SK-N-DZ (cell line): ENCODE results near the gene DGKD.
"Not testable (repeated sequence)": the region's sequence is repeated elsewhere in the genome, so short reads cannot be mapped to it uniquely, and the experiment has no call there.

ENCODE experiments used
- DNase-seq: peaks from one replicate; pipeline ENCODE4 v3.0.0-alpha.2; 2015; ENCODE audit warnings: low spot score

Gene DGKD

GRCh38 chr2:233385489-233386044 lies 31.3 kb downstream of the DGKD start:
- no peak for DNase-seq

GRCh38 chr2:233386382-233387041 lies 32.2 kb downstream of the DGKD start:
- DNase-seq = no peak

- DNase-seq = no peak
Observed at GRCh38 chr2:233387225-233387624, 32.9 kb downstream of the DGKD start.

- no peak for DNase-seq
Observed at GRCh38 chr2:233387667-233388528, 33.6 kb downstream of the DGKD start.

- no peak for DNase-seq
Observed at GRCh38 chr2:233389601-233390125, 35.4 kb downstream of the DGKD start.

- no peak for DNase-seq
Observed at GRCh38 chr2:233395687-233396086, 41.4 kb downstream of the DGKD start.

- DNase-seq = not testable (repeated sequence)
Observed at GRCh38 chr2:233396726-233397665, 42.7 kb downstream of the DGKD start.

GRCh38 chr2:233399306-233400225 lies 45.3 kb downstream of the DGKD start:
- DNase-seq = no peak

GRCh38 chr2:233400341-233400740 lies 46.0 kb downstream of the DGKD start:
- DNase-seq = no peak

GRCh38 chr2:233400961-233401360 lies 46.7 kb downstream of the DGKD start:
- no peak for DNase-seq

GRCh38 chr2:233402346-233402745 lies 48.1 kb downstream of the DGKD start:
- no peak for DNase-seq

GRCh38 chr2:233402789-233403188 lies 48.5 kb downstream of the DGKD start:
- DNase-seq = no peak

GRCh38 chr2:233404222-233404621 lies 49.9 kb downstream of the DGKD start:
- DNase-seq = no peak

GRCh38 chr2:233406865-233407264 lies 52.6 kb downstream of the DGKD start:
- no peak for DNase-seq

- no peak for DNase-seq
Observed at GRCh38 chr2:233407771-233408181, 53.5 kb downstream of the DGKD start.

GRCh38 chr2:233408366-233409285 lies 54.3 kb downstream of the DGKD start:
- DNase-seq = no peak

- peak; percentile 43 for DNase-seq
Observed at GRCh38 chr2:233409286-233409991, 55.1 kb downstream of the DGKD start.

- DNase-seq = no peak
Observed at GRCh38 chr2:233410196-233410760, 56.0 kb downstream of the DGKD start.
